PFSK-1 (cell line): ENCODE data around the gene JAKMIP1.

Experiments used
- FOXP2 ChIP-seq: optimal IDR thresholded peaks from 2 replicates; pipeline ENCODE3; 2011; ENCODE audit warnings: borderline replicate concordance, control low read depth, inconsistent platforms; ENCODE audit not compliant: insufficient read depth; ENCODE audit errors: extremely low read length, extremely low read depth
- POLR2AphosphoS5 ChIP-seq: IDR thresholded peaks from 2 replicates; pipeline ENCODE4 v1.6.1; 2012; ENCODE audit warnings: low read depth, mild to moderate bottlenecking, control low read depth, low read length, moderate library complexity
- REST ChIP-seq, 2 experiments: IDR thresholded peaks; 2 replicates each; pipeline versions ENCODE4 v1.6.1 to v1.8.0; 2011 to 2012; ENCODE audit warnings: low read depth in 2 of 2, low read length in 2 of 2, control low read depth in 1 of 2, inconsistent platforms in 1 of 2, mild to moderate bottlenecking in 1 of 2, moderate library complexity in 1 of 2; ENCODE audit not compliant: insufficient read depth in 1 of 2
- SIN3A ChIP-seq: IDR thresholded peaks from 2 replicates; pipeline ENCODE4 v1.6.1; 2012; ENCODE audit warnings: mild to moderate bottlenecking, low read length, moderate library complexity, borderline replicate concordance; ENCODE audit not compliant: insufficient read depth
- TAF1 ChIP-seq: IDR thresholded peaks from 2 replicates; pipeline ENCODE4 v1.6.1; 2012; ENCODE audit warnings: low read length, control low read depth, borderline replicate concordance; ENCODE audit not compliant: insufficient read depth

JAKMIP1 gene

GRCh38 chr4:6069845-6070709 lies 130.3 kb downstream of the JAKMIP1 start:
- TF ChIP-seq REST (IDR thresholded peaks at IDR 0.05; ENCODE audit: insufficient read depth in 1 of 2, low read depth in 2 of 2, low read length in 2 of 2) (no peak), SIN3A (no peak), POLR2AphosphoS5 (no peak), FOXP2 (no peak), TAF1 (no peak)

GRCh38 chr4:6068986-6069385 lies 131.4 kb downstream of the JAKMIP1 start:
- TF ChIP-seq TAF1 (no peak), REST (IDR thresholded peaks at IDR 0.05; ENCODE audit: insufficient read depth in 1 of 2, low read depth in 2 of 2, low read length in 2 of 2) (no peak), POLR2AphosphoS5 (no peak), SIN3A (no peak), FOXP2 (no peak)

- TF ChIP-seq TAF1 (no peak), POLR2AphosphoS5 (no peak), FOXP2 (no peak), REST (IDR thresholded peaks at IDR 0.05; ENCODE audit: insufficient read depth in 1 of 2, low read depth in 2 of 2, low read length in 2 of 2) (no peak), SIN3A (no peak)
These were observed 134.3 kb downstream of the JAKMIP1 start for GRCh38 chr4:6065934-6066590.

GRCh38 chr4:6065166-6065565 lies 135.2 kb downstream of the JAKMIP1 start:
- TF ChIP-seq FOXP2 (no peak), REST (IDR thresholded peaks at IDR 0.05; ENCODE audit: insufficient read depth in 1 of 2, low read depth in 2 of 2, low read length in 2 of 2) (no peak), SIN3A (no peak), POLR2AphosphoS5 (no peak), TAF1 (no peak)
